ENCODE data around the gene NEURL1.

DNA sequence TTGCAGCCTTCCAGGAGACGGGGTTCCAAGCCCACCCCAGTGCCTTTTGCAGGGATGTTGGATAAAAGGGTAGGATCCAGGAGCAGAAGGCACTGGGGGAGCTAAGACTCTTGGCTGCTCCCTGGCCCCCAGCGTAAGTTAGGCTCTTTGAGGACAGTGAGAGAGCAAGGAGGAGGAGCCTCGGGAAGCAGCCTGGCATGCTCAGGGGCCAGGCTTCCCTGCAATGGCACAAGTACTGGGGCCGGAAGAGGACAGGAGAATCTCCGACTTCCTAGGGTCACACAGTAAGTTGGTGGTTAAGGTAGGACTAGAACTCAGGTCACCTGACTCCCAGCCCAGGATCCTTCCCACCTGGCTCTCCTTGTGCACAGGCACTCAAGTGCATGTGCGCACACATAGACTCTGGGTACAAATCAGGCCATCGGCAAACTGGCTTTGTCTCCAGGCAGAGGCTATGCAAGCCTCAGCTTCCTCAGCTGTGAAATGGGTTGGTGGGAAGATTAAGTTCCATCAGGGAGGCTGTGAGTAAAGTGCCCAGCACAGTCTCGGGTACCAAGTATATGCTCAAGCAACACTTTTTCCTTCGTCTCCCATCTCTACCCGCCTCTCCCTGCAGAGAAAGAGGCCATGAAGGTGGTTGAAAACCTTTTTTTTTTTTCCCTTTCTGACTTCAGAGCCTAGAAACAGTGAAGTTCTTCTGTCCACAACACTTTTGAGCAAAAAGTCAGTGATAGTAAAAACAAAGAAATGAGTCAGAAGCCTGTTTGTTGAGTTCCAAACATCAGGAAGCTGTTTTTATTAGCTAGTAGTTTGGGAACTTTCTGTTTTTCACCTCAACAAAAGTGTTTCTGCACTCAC is 79.1 kb downstream of the NEURL1 start:
- no peak for TF ChIP-seq CTCF (conservative IDR thresholded peaks at IDR 0.05)
- no peak for TF ChIP-seq EZH2 (IDR thresholded peaks at IDR 0.05; ENCODE audit: low read depth)
